Mucosa of rectum (tissue), 2 donors: ENCODE results near the gene PRKAA2.

Experiments
- H3K27ac ChIP-seq, 2 donors: one replicate each; pipeline ENCODE4 v1.7.0; 2013; ENCODE audit warnings: inconsistent platforms in 2 of 2, low read depth in 2 of 2, low read length in 2 of 2
- H3K27me3 ChIP-seq, 2 donors: one replicate each; pipeline ENCODE4 v1.7.0; 2013; ENCODE audit warnings: low read length in 2 of 2; ENCODE audit not compliant: control insufficient read depth in 2 of 2, insufficient read depth in 2 of 2
- H3K36me3 ChIP-seq, 2 donors: one replicate each; pipeline ENCODE4 v1.7.0; 2013; ENCODE audit warnings: low read length in 2 of 2; ENCODE audit not compliant: control insufficient read depth in 2 of 2, insufficient read depth in 2 of 2
- H3K4me1 ChIP-seq, 2 donors: one replicate each; pipeline ENCODE4 v1.7.0; 2013; ENCODE audit warnings: low read length in 2 of 2, mild to moderate bottlenecking in 1 of 2; ENCODE audit not compliant: control insufficient read depth in 2 of 2, insufficient read depth in 2 of 2
- H3K4me3 ChIP-seq, 2 donors: one replicate each; pipeline ENCODE4 v1.7.0; 2013; ENCODE audit warnings: low read length in 2 of 2
- H3K9ac ChIP-seq, 2 donors: one replicate each; pipeline ENCODE4 v1.7.0; 2013; ENCODE audit warnings: low read length in 2 of 2, low read depth in 1 of 2, mild to moderate bottlenecking in 1 of 2
- H3K9me3 ChIP-seq, 2 donors: one replicate each; pipeline ENCODE4 v1.7.0; 2013; ENCODE audit warnings: low read length in 2 of 2; ENCODE audit not compliant: control insufficient read depth in 2 of 2
- donor health status: healthy.
- donor health status: Normal muscosa, but diverticular disease.

Gene PRKAA2

DNA sequence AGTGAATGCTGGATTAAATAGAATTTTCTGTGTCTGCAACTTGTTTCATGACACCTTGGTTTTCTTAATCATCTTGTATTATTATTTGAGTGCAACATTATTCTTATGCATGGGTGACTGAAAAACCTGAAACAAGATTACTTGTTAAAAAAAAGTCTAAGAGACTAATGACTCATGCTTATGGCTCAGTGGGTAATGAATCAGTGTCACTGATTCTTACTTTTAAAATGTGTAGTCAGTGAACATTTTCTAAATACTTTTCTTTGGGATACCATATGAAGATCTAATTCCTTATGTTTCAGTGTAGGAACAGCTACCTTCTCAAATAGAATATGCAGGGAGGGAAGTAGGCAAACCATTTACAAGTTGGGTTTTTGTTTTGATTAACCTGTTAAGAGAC, 65.5 kb downstream of the PRKAA2 start:
- no peak overlapping the region for H3K9ac ChIP-seq
- no peaks in the 10 kb centered on the region for H3K27me3 ChIP-seq
- no peak overlapping the region for H3K4me3 ChIP-seq
- no peaks in the 10 kb centered on the region for H3K9me3 ChIP-seq
- no peak overlapping the region for H3K27ac ChIP-seq
- H3K4me1 ChIP-seq = no peaks in the 10 kb centered on the region
- H3K36me3 ChIP-seq = no peaks in the 10 kb centered on the region

- H3K27ac ChIP-seq = no peak overlapping the region
- H3K9ac ChIP-seq = no peak overlapping the region
- H3K4me3 ChIP-seq = no peak overlapping the region
- H3K9me3 ChIP-seq = no peaks in the 10 kb centered on the region
- no peaks in the 10 kb centered on the region for H3K36me3 ChIP-seq
- no peaks in the 10 kb centered on the region for H3K4me1 ChIP-seq
- no peaks in the 10 kb centered on the region for H3K27me3 ChIP-seq
These were observed 67.0 kb downstream of the PRKAA2 start for GRCh38 chr1:56712150-56712549.

- Histone ChIP-seq H3K9me3 (no peaks in the 10 kb centered on the region), H3K4me3 (no peak overlapping the region), H3K4me1 (no peaks in the 10 kb centered on the region), H3K36me3 (no peaks in the 10 kb centered on the region), H3K9ac (no peak overlapping the region), H3K27ac (no peak overlapping the region), H3K27me3 (no peaks in the 10 kb centered on the region)
These were observed 68.0 kb downstream of the PRKAA2 start for GRCh38 chr1:56713112-56713511.

GRCh38 chr1:56715156-56715555, 70.0 kb downstream of the PRKAA2 start:
- H3K36me3 ChIP-seq = no peaks in the 10 kb centered on the region
- no peaks in the 10 kb centered on the region for H3K27me3 ChIP-seq
- no peak overlapping the region for H3K27ac ChIP-seq
- H3K9me3 ChIP-seq = no peaks in the 10 kb centered on the region
- H3K4me1 ChIP-seq = no peaks in the 10 kb centered on the region
- H3K9ac ChIP-seq = no peak overlapping the region
- H3K4me3 ChIP-seq = no peak overlapping the region

DNA sequence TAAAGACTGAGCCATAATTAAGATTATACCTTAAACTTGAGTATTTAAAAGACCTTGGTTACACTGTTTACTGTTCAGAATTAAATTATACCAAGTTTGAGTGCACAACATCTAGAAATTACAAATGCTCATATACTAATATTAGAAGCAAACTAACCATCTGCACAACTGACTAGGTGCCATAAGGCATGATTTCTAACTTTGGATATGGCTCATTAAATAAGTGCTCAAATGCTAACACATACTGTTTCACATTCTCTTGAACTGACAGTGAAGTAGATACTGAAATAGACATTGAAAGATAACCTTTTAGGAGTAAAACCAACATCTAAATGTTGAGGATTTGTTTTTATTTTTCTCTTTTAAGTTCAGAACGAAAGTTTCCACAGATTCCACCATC, 74.1 kb downstream of the PRKAA2 start:
- no peak overlapping the region for H3K27ac ChIP-seq
- no peaks in the 10 kb centered on the region for H3K27me3 ChIP-seq
- H3K9me3 ChIP-seq = no peaks in the 10 kb centered on the region
- H3K9ac ChIP-seq = no peak overlapping the region
- H3K4me3 ChIP-seq = no peak overlapping the region
- no peaks in the 10 kb centered on the region for H3K4me1 ChIP-seq
- H3K36me3 ChIP-seq = no peaks in the 10 kb centered on the region

GRCh38 chr1:56726706-56727105, 81.6 kb downstream of the PRKAA2 start:
- H3K9ac ChIP-seq = no peak overlapping the region
- no peak overlapping the region for H3K27ac ChIP-seq
- H3K9me3 ChIP-seq = no peaks in the 10 kb centered on the region
- H3K27me3 ChIP-seq = no peaks in the 10 kb centered on the region
- no peaks in the 10 kb centered on the region for H3K36me3 ChIP-seq
- no peak overlapping the region for H3K4me3 ChIP-seq
- H3K4me1 ChIP-seq = no peaks in the 10 kb centered on the region

- no peaks in the 10 kb centered on the region for H3K36me3 ChIP-seq
- H3K9ac ChIP-seq = no peak overlapping the region
- H3K4me3 ChIP-seq = no peak overlapping the region
- H3K27ac ChIP-seq = no peak overlapping the region
- H3K27me3 ChIP-seq = no peaks in the 10 kb centered on the region
- no peaks in the 10 kb centered on the region for H3K9me3 ChIP-seq
- H3K4me1 ChIP-seq = no peaks in the 10 kb centered on the region
These were observed 83.8 kb downstream of the PRKAA2 start for GRCh38 chr1:56728964-56729363.

GRCh38 chr1:56745231-56745630, 100.1 kb downstream of the PRKAA2 start:
- no peaks in the 10 kb centered on the region for H3K4me1 ChIP-seq
- H3K36me3 ChIP-seq = no peaks in the 10 kb centered on the region
- no peak overlapping the region for H3K9ac ChIP-seq
- H3K4me3 ChIP-seq = no peak overlapping the region
- no peaks in the 10 kb centered on the region for H3K9me3 ChIP-seq
- H3K27ac ChIP-seq = no peak overlapping the region
- H3K27me3 ChIP-seq = no peaks in the 10 kb centered on the region

GRCh38 chr1:56754708-56755479, 109.8 kb downstream of the PRKAA2 start:
- Histone ChIP-seq H3K9ac (no peak overlapping the region), H3K9me3 (no peaks in the 10 kb centered on the region), H3K36me3 (no peaks in the 10 kb centered on the region), H3K27me3 (no peaks in the 10 kb centered on the region), H3K27ac (no peak overlapping the region), H3K4me1 (no peaks in the 10 kb centered on the region), H3K4me3 (no peak overlapping the region)

DNA sequence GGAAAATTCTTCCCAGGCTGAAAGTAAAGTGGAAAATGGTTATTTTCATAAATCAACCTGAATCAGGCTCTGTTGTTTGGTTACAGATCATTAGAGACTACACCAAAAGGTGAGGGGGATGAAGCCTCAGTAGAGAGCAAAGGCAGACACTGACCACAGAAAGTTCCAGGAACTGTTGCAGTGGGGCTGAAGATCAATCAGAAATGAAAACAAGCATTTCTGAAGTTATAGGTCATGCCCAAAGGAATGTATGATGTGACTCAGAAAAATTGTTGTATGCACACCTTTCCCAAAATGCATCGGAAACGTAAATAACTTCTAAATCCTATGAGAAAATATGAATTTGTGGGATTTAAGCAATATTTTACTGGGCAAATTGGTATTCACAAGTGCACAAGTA, 110.8 kb downstream of the PRKAA2 start:
- Histone ChIP-seq H3K36me3 (no peaks in the 10 kb centered on the region), H3K4me1 (no peaks in the 10 kb centered on the region), H3K9me3 (no peaks in the 10 kb centered on the region), H3K27me3 (no peaks in the 10 kb centered on the region), H3K9ac (no peak overlapping the region), H3K4me3 (no peak overlapping the region), H3K27ac (no peak overlapping the region)
